Loucy (cell line): ENCODE measurements around the gene ZBTB34.

Experiments used
- H2AFZ ChIP-seq: fragments of 200-600 bp; sonication (generic); 2 replicates; pipeline ENCODE4 v1.6.0; 2016; ENCODE audit warnings: antibody characterized with exemption, mild to moderate bottlenecking, low read length, moderate library complexity
- H3F3A ChIP-seq: fragments of 200-600 bp; 2 replicates; pipeline ENCODE4 v1.6.0; 2016; ENCODE audit warnings: antibody characterized with exemption, low read depth, mild to moderate bottlenecking
- H3K27me3 ChIP-seq: fragments of 200-600 bp; sonication (generic); 2 replicates; pipeline ENCODE4 v1.6.1; 2014; ENCODE audit warnings: low read length, mild to moderate bottlenecking; ENCODE audit not compliant: insufficient read depth, poor library complexity, severe bottlenecking
- H3K36me3 ChIP-seq: fragments of 200-600 bp; sonication (generic); 2 replicates; pipeline ENCODE4 v1.6.1; 2016; ENCODE audit warnings: low read length; ENCODE audit not compliant: insufficient read depth
- H3K4me1 ChIP-seq: fragments of 200-600 bp; sonication (generic); 2 replicates; pipeline ENCODE4 v1.5.1; 2014; ENCODE audit warnings: low read length, mild to moderate bottlenecking; ENCODE audit not compliant: insufficient read depth, poor library complexity, severe bottlenecking
- H3K4me2 ChIP-seq: fragments of 200-600 bp; sonication (generic); 2 replicates; pipeline ENCODE4 v1.6.0; 2014; ENCODE audit warnings: antibody characterized with exemption, low read length, low read depth, mild to moderate bottlenecking; ENCODE audit not compliant: poor library complexity, severe bottlenecking
- H3K4me3 ChIP-seq: fragments of 200-600 bp; sonication (generic); 2 replicates; pipeline ENCODE4 v1.5.1; 2014; ENCODE audit warnings: low read length, mild to moderate bottlenecking, mixed read lengths; ENCODE audit not compliant: poor library complexity, severe bottlenecking
- H3K79me2 ChIP-seq: fragments of 200-600 bp; sonication (generic); 2 replicates; pipeline ENCODE4 v1.6.1; 2014; ENCODE audit warnings: low read length; ENCODE audit not compliant: insufficient read depth
- H3K9ac ChIP-seq: fragments of 200-600 bp; sonication (generic); 2 replicates; pipeline ENCODE4 v1.6.0; 2014; ENCODE audit warnings: mild to moderate bottlenecking, low read depth, low read length, moderate library complexity; ENCODE audit not compliant: poor library complexity, severe bottlenecking
- H3K9me2 ChIP-seq: fragments of 200-600 bp; sonication (generic); replicated peaks from 2 replicates; pipeline ENCODE4 v1.6.1; 2016; ENCODE audit warnings: low read depth, low read length, mixed read lengths
- H3K9me3 ChIP-seq: fragments of 200-600 bp; sonication (generic); 2 replicates; pipeline ENCODE4 v1.6.1; 2014; ENCODE audit warnings: mild to moderate bottlenecking, antibody characterized with exemption, low read length, low read depth; ENCODE audit not compliant: insufficient read depth
- H4K20me1 ChIP-seq: fragments of 200-600 bp; sonication (generic); 2 replicates; pipeline ENCODE4 v1.6.0; 2014; ENCODE audit warnings: antibody characterized with exemption, low read length, mild to moderate bottlenecking; ENCODE audit not compliant: insufficient read depth, poor library complexity, severe bottlenecking
- CTCF ChIP-seq: fragments of 200-600 bp; sonication (generic); conservative IDR thresholded peaks from 2 replicates; pipeline ENCODE4 v1.5.1; 2014; ENCODE audit warnings: mild to moderate bottlenecking, antibody characterized with exemption, low read length
- EZH2phosphoT487 ChIP-seq: fragments of 200-600 bp; IDR thresholded peaks from 2 replicates; pipeline ENCODE4 v1.6.1; 2018; ENCODE audit warnings: antibody characterized with exemption, mild to moderate bottlenecking, moderate library complexity, borderline replicate concordance

Gene ZBTB34

DNA sequence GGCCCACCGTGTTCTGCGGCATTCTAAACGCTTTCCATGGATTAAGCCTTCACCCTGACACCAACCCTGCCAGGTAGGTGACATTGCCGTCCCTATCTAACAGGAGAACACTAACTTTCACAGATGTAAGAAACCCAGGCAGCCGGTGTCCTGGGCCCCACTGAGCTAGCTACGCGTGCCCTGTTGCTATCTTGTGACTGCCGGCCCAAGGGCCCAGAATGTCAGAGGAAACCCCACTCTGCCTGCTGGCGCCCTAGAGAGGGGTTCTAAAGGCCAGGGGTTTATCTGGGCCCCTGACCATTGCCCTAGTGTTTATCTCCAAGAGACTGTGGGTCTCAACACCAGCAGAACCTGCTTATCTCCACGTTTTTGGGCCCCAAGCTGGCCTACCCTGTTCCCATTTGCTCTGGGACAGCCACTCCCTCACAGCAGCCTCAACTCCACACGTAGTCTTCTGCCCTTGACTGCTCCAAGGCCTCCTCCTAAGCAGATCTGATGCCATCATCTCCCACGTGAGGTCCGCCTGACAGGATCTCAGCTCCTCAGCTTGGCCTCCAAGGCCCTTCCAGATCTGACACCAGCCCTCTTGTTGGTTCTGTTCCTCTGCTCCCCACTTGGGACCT is 18.1 kb upstream of the ZBTB34 start:
- no peaks in the 10 kb centered on the region for H3K9me2 ChIP-seq
- H3K79me2 ChIP-seq, result peaks cover 1% of the 10 kb centered on the region; the same call in 1 of the 2 replicates
- H3K27me3 ChIP-seq, result no peaks in the 10 kb centered on the region
- H3K9ac ChIP-seq, result no peak overlapping the region
- H3K9me3 ChIP-seq, result no peaks in the 10 kb centered on the region
- TF ChIP-seq EZH2phosphoT487, result no peak
- H3K4me3 ChIP-seq, result no peak overlapping the region
- H4K20me1 ChIP-seq, result no peaks in the 10 kb centered on the region
- H3K4me1 ChIP-seq, result no peaks in the 10 kb centered on the region
- no peaks in the 10 kb centered on the region for H3F3A ChIP-seq
- H3K4me2 ChIP-seq, result no peak overlapping the region
- no peaks in the 10 kb centered on the region for H3K36me3 ChIP-seq
- no peak overlapping the region for H2AFZ ChIP-seq

- Histone ChIP-seq H3K79me2 (no peaks in the 10 kb centered on the region), H3K36me3 (no peaks in the 10 kb centered on the region), H3F3A (no peaks in the 10 kb centered on the region), H3K9me2 (no peaks in the 10 kb centered on the region), H3K4me2 (no peak overlapping the region), H3K27me3 (no peaks in the 10 kb centered on the region), H3K4me1 (no peaks in the 10 kb centered on the region), H2AFZ (no peak overlapping the region), H3K9ac (no peak overlapping the region), H3K9me3 (no peaks in the 10 kb centered on the region), H3K4me3 (no peak overlapping the region), H4K20me1 (no peaks in the 10 kb centered on the region)
- TF ChIP-seq EZH2phosphoT487, result no peak
- no peak for TF ChIP-seq CTCF
These were observed 17.3 kb upstream of the ZBTB34 start for GRCh38 chr9:126842977-126843799.

- Histone ChIP-seq H3K4me2 (no peak overlapping the region), H3K79me2 (no peaks in the 10 kb centered on the region), H4K20me1 (no peaks in the 10 kb centered on the region), H3K36me3 (no peaks in the 10 kb centered on the region), H3K9me3 (no peaks in the 10 kb centered on the region), H3K9me2 (no peaks in the 10 kb centered on the region), H3K4me3 (no peak overlapping the region), H3K9ac (no peak overlapping the region), H3K27me3 (no peaks in the 10 kb centered on the region), H3F3A (no peaks in the 10 kb centered on the region), H3K4me1 (no peaks in the 10 kb centered on the region), H2AFZ (no peak overlapping the region)
- TF ChIP-seq EZH2phosphoT487 (no peak), CTCF (no peak)
These were observed 16.4 kb upstream of the ZBTB34 start for GRCh38 chr9:126844085-126844484.
